H7 (cell line): ENCODE results near the gene COL10A1. TPM values are rescaled to one million over a fixed set of nuclear protein-coding genes. Genes with fewer than 3 reads are reported as not detected.
A peak's percentile ranks its signal among the peaks of the same experiment; 100 is the strongest.
"Not testable (repeated sequence)": the region's sequence is repeated elsewhere in the genome, so short reads cannot be mapped to it uniquely, and the experiment has no call there.

Source experiments
- DNase-seq: peaks from one replicate; pipeline ENCODE4 v3.0.0; 2012
- H3K27me3 ChIP-seq: 2 replicates; pipeline ENCODE4 v1.6.0; 2011; ENCODE audit warnings: mild to moderate bottlenecking, low read length; ENCODE audit not compliant: control insufficient read depth, insufficient read depth
- H3K36me3 ChIP-seq: replicated peaks from 2 replicates; pipeline ENCODE4 v1.5.1; 2011; ENCODE audit warnings: low read length; ENCODE audit not compliant: control insufficient read depth, insufficient read depth
- H3K4me3 ChIP-seq: 2 replicates; pipeline ENCODE4 v1.5.1; 2011; ENCODE audit warnings: low read depth, mild to moderate bottlenecking, control low read depth, low read length, moderate library complexity; ENCODE audit not compliant: insufficient read depth
- total RNA-seq: library from RNA; depleted of rRNA; stranded (reverse); fragments of >200 nt; shearing (Covaris generic); gene quantifications from 2 replicates; pipeline ENCODE4 v1.2.3, GENCODE V29; 2014

COL10A1 gene
- total RNA-seq, 1 experiment from 2014 or later = not detected

GRCh38 chr6:116105247-116105646 lies 20.7 kb downstream of the COL10A1 start:
- Histone ChIP-seq H3K36me3 (peaks cover 5% of the 10 kb centered on the region), H3K27me3 (no peaks in the 10 kb centered on the region), H3K4me3 (no peak overlapping the region)
- no peak for DNase-seq

DNA sequence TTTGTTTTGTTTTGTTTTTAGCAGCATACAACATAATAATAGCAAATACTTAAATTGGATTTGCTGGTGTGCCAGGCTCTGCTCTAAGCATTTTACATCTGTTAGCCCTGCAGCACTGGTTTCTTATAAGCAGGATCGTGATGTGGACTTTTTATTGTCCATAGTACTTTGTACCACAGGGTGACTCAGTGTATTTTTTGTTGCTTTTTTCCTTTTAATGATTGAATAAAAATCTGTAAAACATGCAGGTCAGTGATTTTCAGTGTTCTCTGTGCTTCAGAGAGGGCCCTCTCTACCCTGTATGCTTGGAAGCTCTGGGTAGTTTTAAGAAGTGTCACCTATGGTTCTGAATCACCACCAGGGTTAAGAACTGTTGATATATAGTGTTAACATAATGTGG lies 21.3 kb downstream of the COL10A1 start:
- H3K27me3 ChIP-seq = no peaks in the 10 kb centered on the region
- peaks cover 3% of the 10 kb centered on the region for H3K36me3 ChIP-seq
- DNase-seq = no peak
- H3K4me3 ChIP-seq = no peak overlapping the region

GRCh38 chr6:116102873-116103272 lies 23.1 kb downstream of the COL10A1 start:
- no peaks in the 10 kb centered on the region for H3K36me3 ChIP-seq
- no peaks in the 10 kb centered on the region for H3K27me3 ChIP-seq
- no peak for DNase-seq
- H3K4me3 ChIP-seq = no peak overlapping the region

DNA sequence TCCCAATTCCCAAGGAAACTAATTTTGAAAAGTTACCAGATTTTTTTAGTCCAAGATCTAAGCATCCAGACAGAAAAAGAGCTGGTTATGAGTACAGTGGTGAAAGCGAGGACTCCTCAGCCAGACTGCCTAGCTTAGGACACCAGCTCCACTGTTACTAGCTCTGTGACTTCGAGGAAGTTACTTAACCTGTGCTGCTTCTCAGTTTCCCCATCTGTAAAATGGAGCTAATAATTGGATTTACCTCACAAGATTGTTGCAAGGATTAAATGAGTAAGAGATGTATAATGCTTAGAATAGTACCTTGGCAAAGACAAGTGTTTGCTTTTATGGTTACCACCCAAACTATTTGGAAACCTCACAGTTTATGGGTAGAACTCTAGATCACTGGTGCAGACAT lies 24.1 kb downstream of the COL10A1 start:
- DNase-seq = no peak
- Histone ChIP-seq H3K4me3 (peak overlapping the region; percentile 83), H3K27me3 (no peaks in the 10 kb centered on the region), H3K36me3 (no peaks in the 10 kb centered on the region)

DNA sequence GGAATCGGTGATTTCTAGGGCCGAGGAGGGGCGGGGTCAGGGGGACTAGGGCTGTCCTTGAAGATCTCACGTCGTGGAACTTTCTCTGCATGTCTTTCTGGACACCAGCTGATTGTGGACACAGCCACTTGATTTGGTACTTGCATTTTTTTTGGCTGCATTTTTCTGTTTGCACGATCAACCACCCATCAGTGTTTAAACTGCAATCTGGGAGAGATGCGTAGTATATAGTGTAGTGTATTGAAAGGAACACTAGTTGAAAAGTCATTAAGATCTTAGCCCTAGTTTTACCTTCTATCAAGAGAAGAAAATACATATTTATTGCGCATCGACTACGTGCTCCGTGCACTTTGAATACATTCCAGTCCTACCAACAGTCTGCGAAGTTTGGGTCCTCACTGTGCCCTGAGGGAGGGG lies 24.6 kb downstream of the COL10A1 start:
- H3K4me3 ChIP-seq = peak overlapping the region; percentile 83
- no peak for DNase-seq

GRCh38 chr6:116100419-116101301 lies 25.3 kb downstream of the COL10A1 start, which contains the start of gene NT5DC1:
TSS of gene NT5DC1 (plus strand) at chr6:116100853. CDS start at chr6:116100931, 78 bp downstream.
- peak; percentile 95 for DNase-seq
- Histone ChIP-seq H3K27me3 (no peaks in the 10 kb centered on the region), H3K36me3 (no peaks in the 10 kb centered on the region), H3K4me3 (peak within 1 kb of the TSS; percentile 83)

More for the DNA sequence above, 24.6 kb downstream of the COL10A1 start:
- H3K27me3 ChIP-seq = no peaks in the 10 kb centered on the region
- no peaks in the 10 kb centered on the region for H3K36me3 ChIP-seq

GRCh38 chr6:116099036-116099435 lies 26.9 kb downstream of the COL10A1 start:
- no peak overlapping the region for H3K4me3 ChIP-seq
- no peaks in the 10 kb centered on the region for H3K27me3 ChIP-seq
- DNase-seq = no peak
- no peaks in the 10 kb centered on the region for H3K36me3 ChIP-seq

DNA sequence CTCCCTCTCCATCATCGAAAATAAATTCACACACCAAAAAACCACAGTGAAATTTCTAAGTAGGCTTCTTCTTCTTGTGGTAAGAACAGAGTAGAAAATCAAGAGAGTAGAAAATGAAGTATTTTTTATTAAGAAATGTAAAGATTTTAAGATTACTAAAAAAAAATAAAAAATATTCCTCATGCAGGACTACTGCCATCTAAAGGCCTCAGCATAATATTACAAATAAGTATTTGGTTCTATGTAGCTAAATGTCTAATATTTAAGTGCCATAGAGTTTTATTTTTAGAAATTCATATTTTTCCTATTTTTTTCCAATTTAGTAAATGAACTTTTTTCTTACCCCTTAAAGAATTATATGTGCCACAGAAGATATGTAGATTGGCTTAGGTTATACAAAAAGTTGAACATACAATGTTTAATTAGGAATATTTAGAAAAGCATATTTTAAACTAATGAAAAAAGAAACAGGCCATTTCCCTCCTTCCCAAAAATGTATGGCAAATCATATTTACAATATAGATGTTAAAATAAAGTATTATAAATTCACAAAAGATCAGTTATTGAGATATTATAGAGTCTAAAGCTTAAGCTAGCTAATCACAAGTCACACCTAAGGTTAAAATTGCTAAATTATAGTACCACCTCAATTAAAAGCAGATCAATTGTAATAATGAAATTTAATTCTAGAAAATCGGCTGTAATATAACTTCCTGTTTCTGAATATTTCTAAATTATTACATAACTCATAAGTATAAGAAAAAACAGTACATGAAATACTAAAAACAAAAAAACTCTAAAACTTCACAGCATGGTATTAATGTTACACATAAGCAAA lies 28.7 kb downstream of the COL10A1 start:
- H3K27me3 ChIP-seq = no peaks in the 10 kb centered on the region
- no peaks in the 10 kb centered on the region for H3K36me3 ChIP-seq
- no peak for DNase-seq
- H3K4me3 ChIP-seq = no peak overlapping the region

DNA sequence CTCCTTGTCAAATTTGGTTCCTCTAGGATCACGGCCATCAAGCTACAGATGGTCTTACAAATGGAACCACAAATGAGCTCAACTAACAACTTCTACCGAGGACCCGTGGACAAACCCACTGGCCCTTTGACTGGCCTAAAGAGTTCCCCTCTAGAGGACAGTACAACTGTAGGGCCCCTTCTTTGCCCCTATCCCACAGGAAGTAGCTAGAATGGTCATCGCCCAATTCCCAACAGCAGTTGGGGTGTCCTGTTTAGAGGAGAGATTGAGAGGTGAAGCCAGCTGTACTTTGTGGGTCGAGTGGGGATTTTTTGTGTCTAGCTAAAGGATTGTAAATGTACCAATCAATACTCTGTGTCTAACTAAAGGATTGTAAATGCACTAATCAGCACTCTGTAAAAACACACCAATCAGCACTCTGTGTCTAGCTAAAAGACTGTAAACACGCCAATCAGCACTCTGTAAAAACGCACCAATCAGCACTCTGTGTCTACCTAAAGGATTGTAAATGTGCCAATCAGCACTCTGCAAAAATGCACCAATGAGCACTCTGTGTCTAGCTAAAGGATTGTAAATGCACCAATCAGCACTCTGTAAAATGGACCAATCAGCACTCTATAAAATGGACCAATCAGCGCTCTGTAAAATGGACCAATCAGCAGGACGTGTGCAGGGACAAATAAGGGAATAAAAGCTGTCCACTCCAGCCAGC lies 29.7 kb downstream of the COL10A1 start:
- not testable (repeated sequence) for H3K27me3 ChIP-seq, DNase-seq, H3K36me3 ChIP-seq, H3K4me3 ChIP-seq

DNA sequence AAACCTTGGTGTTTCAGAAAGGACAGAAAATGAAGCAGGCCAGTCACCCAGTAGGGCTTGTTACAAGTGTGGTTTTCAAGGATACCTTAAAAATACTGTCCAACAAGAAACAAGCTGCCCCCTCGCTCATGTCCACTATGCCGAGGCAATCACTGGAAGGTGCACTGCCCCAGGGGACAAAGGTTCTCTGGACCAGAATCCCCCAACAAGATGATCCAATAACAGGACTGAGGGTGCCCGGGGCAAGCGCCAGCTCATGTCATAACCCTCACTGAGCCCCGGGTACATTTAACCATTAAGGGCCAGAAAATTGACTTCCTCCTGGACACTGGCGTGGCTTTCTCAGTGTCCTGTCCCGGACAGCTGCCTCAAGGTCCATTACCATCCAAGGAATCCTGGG lies 31.9 kb downstream of the COL10A1 start:
- H3K36me3 ChIP-seq = no peaks in the 10 kb centered on the region
- H3K27me3 ChIP-seq = no peaks in the 10 kb centered on the region
- no peak overlapping the region for H3K4me3 ChIP-seq
- DNase-seq = no peak

DNA sequence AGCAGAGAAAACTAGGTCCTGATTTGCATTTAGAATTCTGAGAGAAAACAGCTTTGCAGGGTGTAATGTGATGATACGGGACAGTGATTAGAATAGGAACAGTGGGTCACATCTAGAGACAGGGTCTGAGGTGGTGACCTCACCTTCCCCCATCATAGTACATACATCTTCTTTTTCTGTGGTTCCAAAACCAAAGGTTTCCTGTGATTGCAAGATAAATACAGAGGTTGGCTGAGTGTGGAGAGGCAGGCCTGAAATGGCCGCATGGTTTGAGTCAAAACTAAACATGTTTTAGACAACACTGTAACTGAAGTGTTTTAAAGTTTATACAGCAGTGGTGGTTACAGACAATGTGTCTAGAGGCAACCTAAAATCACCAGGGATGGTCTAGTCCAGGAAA lies 35.7 kb downstream of the COL10A1 start:
- Histone ChIP-seq H3K36me3 (no peaks in the 10 kb centered on the region), H3K4me3 (no peak overlapping the region), H3K27me3 (no peaks in the 10 kb centered on the region)
- DNase-seq = no peak

DNA sequence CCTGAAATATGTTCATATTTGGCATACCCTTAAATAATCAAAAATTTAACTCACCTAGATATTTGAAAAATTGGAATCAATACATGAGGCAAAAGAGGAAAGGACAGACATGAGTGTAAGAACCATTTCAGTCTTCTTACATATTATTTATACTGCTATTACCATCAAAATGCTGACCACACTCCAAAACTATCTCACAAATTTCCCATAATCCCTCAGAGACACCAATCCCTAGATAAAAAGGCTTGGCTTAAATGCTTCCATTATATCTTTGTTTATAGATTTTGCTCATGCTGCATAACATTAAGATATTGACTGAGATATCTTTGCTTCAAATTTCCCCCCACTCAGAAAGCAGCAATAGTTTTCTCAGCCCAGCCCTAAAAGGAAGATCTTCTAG lies 37.0 kb downstream of the COL10A1 start:
- no peak overlapping the region for H3K4me3 ChIP-seq
- no peaks in the 10 kb centered on the region for H3K36me3 ChIP-seq
- DNase-seq = no peak
- no peaks in the 10 kb centered on the region for H3K27me3 ChIP-seq

GRCh38 chr6:116087437-116088027 lies 38.4 kb downstream of the COL10A1 start:
- Histone ChIP-seq H3K4me3 (no peak overlapping the region), H3K36me3 (no peaks in the 10 kb centered on the region), H3K27me3 (no peaks in the 10 kb centered on the region)
- no peak for DNase-seq

GRCh38 chr6:116084284-116084683 lies 41.6 kb downstream of the COL10A1 start:
- H3K4me3 ChIP-seq = no peak overlapping the region
- H3K36me3 ChIP-seq = no peaks in the 10 kb centered on the region
- DNase-seq = no peak
- H3K27me3 ChIP-seq = no peaks in the 10 kb centered on the region
